IPS DF 19.7 (cell line): ENCODE results near the gene ZNF275.
"Not testable (repeated sequence)": the region's sequence is repeated elsewhere in the genome, so short reads cannot be mapped to it uniquely, and the experiment has no call there.

Experiments
- DNase-seq: peaks from one replicate; pipeline ENCODE4 v3.0.0-alpha.2; 2013; ENCODE audit warnings: low read depth, low spot score

ZNF275 gene

DNA sequence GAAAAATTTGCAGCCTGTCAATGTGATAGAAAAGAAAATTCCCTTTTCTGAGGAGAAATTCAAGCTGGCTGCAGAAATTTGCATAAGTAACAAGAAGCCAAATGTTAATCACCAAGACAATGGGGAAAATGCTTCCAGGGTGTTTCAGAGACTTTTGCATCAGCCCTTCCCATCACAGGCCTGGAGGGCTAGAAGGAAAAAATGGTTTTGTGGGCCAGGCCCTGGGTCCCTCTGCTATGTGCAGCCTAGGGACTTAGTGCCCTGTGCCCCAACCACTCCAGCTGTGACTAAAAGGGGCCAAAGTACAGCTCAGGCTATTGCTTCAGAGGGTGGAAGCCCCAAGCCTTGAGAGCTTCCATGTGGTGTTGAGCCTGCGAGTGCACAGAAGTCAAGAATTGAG lies 23.9 kb downstream of the ZNF275 start:
- DNase-seq = no peak

DNA sequence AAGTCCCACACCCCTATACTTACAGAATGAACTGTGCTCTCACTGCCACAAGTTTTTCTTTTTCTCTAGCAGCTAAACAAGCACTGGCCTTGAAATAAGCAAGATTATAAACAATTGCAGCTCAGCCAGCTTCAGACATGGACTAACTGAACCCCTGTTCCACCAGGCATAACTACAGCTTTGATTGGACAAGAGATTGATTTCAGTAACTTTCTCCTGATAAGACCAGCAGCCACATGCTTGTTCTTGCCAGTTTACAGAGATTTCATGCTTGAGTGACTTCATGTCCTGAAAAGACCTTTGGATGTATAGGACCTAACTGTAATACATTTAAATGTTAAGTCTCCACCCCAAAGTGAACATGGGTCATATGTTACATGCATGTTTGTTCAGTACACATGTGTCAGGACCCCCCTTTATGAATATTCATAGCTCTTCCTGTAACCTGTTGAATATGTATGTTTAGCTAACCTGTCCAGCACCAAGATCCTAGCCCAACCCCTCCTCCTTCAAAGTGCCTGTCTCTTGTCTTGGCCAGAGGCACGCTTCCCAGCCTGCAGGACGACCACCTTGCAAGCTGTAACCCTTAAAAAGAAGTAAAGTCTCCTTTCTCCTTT lies 27.9 kb downstream of the ZNF275 start:
- no peak for DNase-seq

GRCh38 chrX:153365670-153366069 lies 31.7 kb downstream of the ZNF275 start:
- no peak for DNase-seq

- no peak for DNase-seq
Observed at GRCh38 chrX:153366119-153366518, 32.2 kb downstream of the ZNF275 start.

DNA sequence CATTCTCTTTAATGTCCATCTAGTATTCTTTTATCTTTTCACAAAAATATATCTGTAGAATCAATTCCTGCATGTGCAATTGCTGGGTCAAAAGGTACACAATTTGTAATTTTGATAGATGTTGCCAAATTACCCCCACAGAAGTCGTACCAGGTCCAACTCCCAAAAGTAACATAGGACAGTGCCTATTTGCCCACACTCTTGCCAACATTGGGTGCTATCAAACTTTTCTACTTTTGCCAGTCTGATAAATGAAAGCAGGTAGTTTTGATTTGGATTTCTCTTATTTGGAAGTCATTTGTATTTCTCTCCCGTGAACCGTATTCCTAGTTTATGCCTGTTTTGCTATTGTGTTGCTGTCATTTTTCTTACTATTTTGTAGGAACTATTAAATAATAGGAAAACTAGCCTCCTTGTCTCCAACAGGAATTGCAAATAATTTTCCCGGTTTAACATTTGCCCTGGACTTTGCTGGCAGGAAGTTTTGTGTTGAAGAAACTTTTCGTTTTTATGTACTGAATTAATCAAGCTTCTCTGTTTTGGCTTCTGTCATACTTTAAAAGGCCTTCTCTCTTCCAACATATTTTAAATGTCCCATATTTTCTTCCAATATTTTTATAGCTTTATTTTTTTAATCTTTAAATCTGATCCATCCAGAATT lies 33.1 kb downstream of the ZNF275 start:
- DNase-seq = no peak

DNA sequence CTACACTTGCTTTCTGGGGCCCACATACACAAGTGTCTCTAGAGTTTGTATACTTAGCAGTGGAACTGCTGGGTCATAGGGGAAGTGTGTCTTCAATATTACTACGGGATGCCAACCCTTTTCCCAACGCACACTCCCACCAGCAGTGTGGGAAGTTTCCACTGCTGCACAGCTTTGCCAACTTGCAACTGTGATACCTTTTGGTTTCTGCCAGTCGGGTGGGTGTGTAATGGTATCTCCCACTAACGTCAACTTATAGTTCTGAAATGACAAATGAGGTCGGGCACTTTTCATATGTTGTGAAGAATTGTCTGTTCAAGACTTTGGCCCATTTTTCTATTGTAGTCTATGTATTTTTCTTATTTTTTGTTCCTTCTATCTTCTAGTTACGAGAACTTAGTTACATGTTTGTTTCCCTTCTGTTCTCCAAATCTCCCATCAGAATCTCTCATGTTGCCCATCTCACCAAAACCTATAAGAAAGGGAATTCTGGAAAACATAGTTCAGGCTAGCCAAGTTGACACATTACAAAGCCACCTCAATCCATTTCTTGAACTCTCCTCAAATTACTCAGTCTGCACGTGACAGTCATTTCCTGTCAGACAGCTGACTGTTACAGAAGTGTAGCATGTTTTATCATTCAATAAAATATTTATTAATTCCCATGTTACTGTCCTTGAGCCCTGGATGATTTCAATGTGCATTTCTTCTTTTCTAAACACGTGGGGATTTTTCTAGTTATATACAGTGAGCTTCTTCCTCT lies 36.5 kb downstream of the ZNF275 start:
- no peak for DNase-seq

GRCh38 chrX:153371256-153371655 lies 37.3 kb downstream of the ZNF275 start:
- DNase-seq = no peak

GRCh38 chrX:153372949-153373348 lies 39.0 kb downstream of the ZNF275 start:
- DNase-seq = no peak

DNA sequence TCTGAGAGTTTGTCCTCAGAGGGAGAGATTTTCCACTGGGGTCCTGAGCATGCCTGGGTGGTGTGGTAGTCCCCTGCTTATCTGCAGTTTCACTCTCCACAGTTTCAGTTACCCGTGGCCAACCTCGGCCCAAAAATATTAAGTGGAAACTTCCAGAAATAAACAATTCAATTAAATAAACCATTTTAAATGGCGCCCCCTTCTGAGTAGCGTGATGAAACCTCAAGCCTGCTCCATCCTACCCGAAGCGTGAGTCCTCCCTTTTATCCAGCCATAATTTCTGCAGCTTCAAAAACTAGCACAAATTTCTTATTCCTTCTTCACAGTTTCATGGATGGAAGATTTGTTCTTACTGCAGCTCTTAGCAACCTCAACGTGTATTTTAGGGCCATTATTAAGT lies 40.5 kb downstream of the ZNF275 start:
- no peak for DNase-seq

- no peak for DNase-seq
Observed at GRCh38 chrX:153375571-153375970, 41.6 kb downstream of the ZNF275 start.

- no peak for DNase-seq
Observed at GRCh38 chrX:153377727-153378126, 43.8 kb downstream of the ZNF275 start.

DNA sequence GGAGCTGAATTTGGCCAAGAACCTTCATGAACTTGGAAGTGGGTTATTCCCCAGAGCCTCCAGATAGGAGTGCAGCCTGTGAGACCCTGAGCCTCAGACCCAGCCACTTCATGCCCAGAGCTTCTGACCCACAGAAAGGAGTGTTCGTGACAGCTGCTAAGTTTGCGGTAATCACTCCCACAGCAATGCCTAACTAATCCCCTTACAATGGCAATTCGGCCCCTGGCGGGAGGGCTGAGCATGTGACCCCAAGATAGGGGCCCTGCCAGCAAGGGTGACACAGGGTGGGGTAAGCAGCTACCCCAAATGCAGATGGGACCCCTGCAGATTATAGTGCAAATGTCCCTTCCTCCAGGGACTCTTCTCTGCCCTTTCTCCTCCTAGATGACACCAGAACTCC lies 44.7 kb downstream of the ZNF275 start:
- no peak for DNase-seq

DNA sequence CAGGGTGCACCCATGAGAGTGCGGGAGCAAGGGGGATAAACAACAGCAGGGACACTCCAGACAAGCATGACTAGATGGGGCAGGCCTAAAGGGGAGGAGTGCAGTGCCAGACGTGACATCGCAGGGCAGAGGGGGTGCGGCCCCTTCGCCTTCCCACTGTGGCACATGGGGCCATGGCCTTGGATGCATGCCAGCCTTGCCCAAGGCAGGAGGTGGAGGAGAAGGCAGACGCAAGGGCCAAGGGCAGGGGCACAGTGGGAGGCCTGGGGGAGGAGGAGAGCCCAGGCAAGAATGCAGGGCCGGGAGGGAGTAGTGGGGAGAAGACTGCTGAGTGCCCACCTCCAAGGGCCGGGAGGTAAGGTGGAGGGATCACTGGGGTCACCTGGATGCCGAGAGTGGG lies 45.6 kb downstream of the ZNF275 start:
- no peak for DNase-seq

DNA sequence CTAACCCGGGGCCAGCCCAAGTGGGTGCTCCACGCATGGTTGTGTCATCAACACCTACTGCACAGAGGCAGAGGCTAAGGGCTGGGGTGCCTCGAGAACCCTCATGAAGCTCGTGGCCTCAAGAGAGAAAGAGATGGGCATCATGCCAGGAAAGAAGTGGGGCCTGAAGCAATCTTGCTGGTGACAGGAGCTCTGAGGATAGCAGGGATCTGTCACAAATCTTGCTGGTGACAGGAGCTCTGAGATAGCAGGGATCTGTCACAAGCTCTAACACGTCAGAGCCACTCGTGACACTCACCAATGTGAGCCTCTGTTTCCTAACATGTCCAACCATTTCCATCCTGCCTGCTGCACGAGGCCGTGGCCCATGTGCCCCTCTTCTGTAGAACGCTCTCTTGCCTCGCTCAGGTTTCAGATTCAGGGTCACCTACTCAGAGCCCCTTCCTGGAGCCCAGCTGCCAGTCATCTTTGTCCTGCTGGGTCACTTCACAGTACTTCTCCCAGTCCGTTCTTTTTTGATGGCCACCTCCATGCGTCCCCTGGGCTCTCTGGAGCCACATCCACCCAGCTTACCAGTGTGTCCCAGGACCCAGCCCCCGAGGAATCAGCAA lies 46.1 kb downstream of the ZNF275 start:
- DNase-seq = no peak

- no peak for DNase-seq
Observed at GRCh38 chrX:153380691-153381090, 46.7 kb downstream of the ZNF275 start.

DNA sequence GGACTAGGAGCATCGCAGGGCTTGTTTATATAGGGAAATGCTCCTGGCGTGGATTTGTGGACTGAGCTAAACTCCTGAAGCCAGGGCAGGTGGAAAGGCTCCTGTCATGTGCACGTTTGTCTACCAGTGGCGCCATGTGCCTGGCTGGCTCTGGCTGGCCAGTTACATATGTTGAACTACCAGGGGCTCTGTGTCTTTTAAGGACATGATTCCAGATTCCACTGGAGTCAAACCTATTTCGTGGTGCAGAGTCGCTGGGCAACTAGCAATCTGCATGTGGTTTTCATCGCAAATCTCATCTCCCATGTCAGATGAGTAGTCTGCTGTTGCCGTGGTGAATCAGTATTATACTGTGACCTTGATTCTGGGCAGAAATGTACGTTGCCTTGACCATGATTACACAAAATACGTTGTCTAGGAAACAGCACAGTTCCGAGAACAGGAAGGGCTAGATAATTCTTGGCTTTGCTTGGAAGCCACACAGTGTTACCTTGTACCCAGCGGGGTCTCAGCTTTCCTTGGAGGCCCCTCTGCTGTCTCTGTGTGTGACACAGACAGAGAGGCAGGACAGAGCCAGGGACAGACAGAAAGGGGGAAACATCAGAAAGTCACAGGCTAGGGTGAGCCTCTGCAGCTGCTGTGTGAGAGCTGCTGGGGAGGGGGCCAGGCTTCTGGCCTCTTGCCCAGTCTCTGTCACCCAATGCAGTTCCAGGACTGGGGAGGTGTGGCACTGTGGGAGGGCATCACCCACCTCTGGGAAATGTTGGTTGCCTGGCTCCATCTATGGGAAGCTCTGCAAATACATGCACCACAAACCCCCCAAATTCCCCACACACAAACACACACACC lies 48.0 kb downstream of the ZNF275 start:
- no peak for DNase-seq

DNA sequence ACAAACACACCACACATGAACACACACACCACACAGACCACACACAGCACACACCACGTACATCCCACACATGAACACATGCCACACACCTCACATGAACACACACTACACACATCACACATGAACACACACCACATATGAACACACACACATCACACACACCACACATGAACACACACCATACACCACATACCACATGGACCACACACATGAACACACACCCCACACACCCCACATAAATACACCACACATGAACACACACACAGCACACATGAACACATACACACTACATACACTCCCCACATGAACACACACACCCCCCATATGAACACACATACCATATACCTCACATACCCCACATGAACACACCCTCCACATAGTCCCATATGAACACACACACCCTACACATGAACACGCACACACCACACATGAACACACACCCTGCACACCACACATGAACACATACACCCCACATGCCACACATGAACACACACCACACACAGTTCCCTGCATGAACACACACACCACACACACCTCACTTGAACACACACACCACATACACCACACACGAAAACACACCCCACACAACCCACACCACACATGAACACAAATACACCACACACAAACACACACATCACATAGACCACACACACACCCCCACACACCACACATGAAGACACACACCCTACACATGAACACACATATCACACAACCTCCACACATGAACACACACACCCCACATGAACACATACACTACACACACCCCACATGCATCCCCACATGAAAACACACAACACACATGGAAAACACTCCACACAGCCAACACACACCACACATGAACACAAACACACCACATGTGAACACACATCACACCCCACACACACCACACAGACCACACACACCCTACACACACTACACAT lies 48.9 kb downstream of the ZNF275 start:
- DNase-seq = no peak

GRCh38 chrX:153384390-153384789 lies 50.4 kb downstream of the ZNF275 start:
- no peak for DNase-seq

- DNase-seq = not testable (repeated sequence)
Observed at GRCh38 chrX:153384973-153385372, 51.0 kb downstream of the ZNF275 start.

- no peak for DNase-seq
Observed at GRCh38 chrX:153386097-153386496, 52.1 kb downstream of the ZNF275 start.

GRCh38 chrX:153387345-153387744 lies 53.4 kb downstream of the ZNF275 start:
- DNase-seq = no peak
